SH-SY5Y (cell line): ENCODE results near the gene PIP4K2A.

ENCODE experiments used
- GATA2 ChIP-seq: IDR thresholded peaks from 2 replicates; pipeline ENCODE4 v1.6.1; 2011; ENCODE audit warnings: mild to moderate bottlenecking, low read depth, low read length
- GATA3 ChIP-seq: IDR thresholded peaks from 2 replicates; pipeline ENCODE4 v1.6.1; 2011; ENCODE audit warnings: low read depth, mild to moderate bottlenecking, low read length, moderate library complexity

Gene PIP4K2A

GRCh38 chr10:22714479-22715289 lies at the start of gene PIP4K2A:
TSS of gene PIP4K2A (minus strand) at chr10:22714578. CDS start at chr10:22714326, 252 bp downstream.
- no peak for TF ChIP-seq GATA3
- no peak for TF ChIP-seq GATA2

GRCh38 chr10:22761569-22762220 lies 47.3 kb upstream of the PIP4K2A start:
- TF ChIP-seq GATA2 (no peak), GATA3 (no peak)

- TF ChIP-seq GATA2 (no peak), GATA3 (no peak)
Measured at GRCh38 chr10:22760025-22760424, 45.6 kb upstream of the PIP4K2A start.

GRCh38 chr10:22758867-22759266 lies 44.5 kb upstream of the PIP4K2A start:
- no peak for TF ChIP-seq GATA2
- no peak for TF ChIP-seq GATA3

- TF ChIP-seq GATA3 (no peak), GATA2 (no peak)
Measured at GRCh38 chr10:22754296-22754695, 39.9 kb upstream of the PIP4K2A start.

- TF ChIP-seq GATA3 (no peak), GATA2 (no peak)
Measured at GRCh38 chr10:22753786-22754185, 39.4 kb upstream of the PIP4K2A start.

GRCh38 chr10:22752272-22752889 lies 38.0 kb upstream of the PIP4K2A start:
- TF ChIP-seq GATA3: no peak

GRCh38 chr10:22750131-22750530 lies 35.8 kb upstream of the PIP4K2A start:
- no peak for TF ChIP-seq GATA3
- no peak for TF ChIP-seq GATA2

- TF ChIP-seq GATA3 (no peak), GATA2 (no peak)
Measured at GRCh38 chr10:22742678-22743077, 28.3 kb upstream of the PIP4K2A start.

GRCh38 chr10:22740180-22740579 lies 25.8 kb upstream of the PIP4K2A start:
- TF ChIP-seq GATA2: no peak
- no peak for TF ChIP-seq GATA3

- TF ChIP-seq GATA3: no peak
- no peak for TF ChIP-seq GATA2
Measured at GRCh38 chr10:22737587-22737986, 23.2 kb upstream of the PIP4K2A start.

- TF ChIP-seq GATA3 (no peak), GATA2 (no peak)
Measured at GRCh38 chr10:22736134-22736533, 21.8 kb upstream of the PIP4K2A start.

- no peak for TF ChIP-seq GATA3
- TF ChIP-seq GATA2: no peak
Measured at GRCh38 chr10:22733992-22734391, 19.6 kb upstream of the PIP4K2A start.

- no peak for TF ChIP-seq GATA3
- TF ChIP-seq GATA2: no peak
Measured at GRCh38 chr10:22727663-22728062, 13.3 kb upstream of the PIP4K2A start.

- TF ChIP-seq GATA2: no peak
- no peak for TF ChIP-seq GATA3
Measured at GRCh38 chr10:22727112-22727511, 12.7 kb upstream of the PIP4K2A start.

- TF ChIP-seq GATA2: no peak
- no peak for TF ChIP-seq GATA3
Measured at GRCh38 chr10:22724773-22725172, 10.4 kb upstream of the PIP4K2A start.
